GM23338 (cell line): ENCODE results near the gene CSPG5.

Experiments used
- CREB1 ChIP-seq: fragments of 250-450 bp; sonication (Bioruptor Pico); IDR thresholded peaks from 2 replicates; pipeline ENCODE4 v1.5.0; 2020; ENCODE audit warnings: low read depth, mild to moderate bottlenecking, moderate library complexity
- EZH2 ChIP-seq: fragments of 200-600 bp; sonication (generic); IDR thresholded peaks from one replicate; pipeline ENCODE4 v1.8.0; 2017; ENCODE audit warnings: antibody characterized with exemption, mild to moderate bottlenecking, low read depth; ENCODE audit not compliant: unreplicated experiment
- POLR2AphosphoS5 ChIP-seq: IDR thresholded peaks from 2 replicates; pipeline ENCODE4 v1.6.1; 2016; ENCODE audit warnings: antibody characterized with exemption, low read depth
- TF ChIP-seq, protein P1 (sequence below), 2 experiments: fragments of 200-600 bp in 1 of 2; sonication (generic) in 1 of 2; conservative IDR thresholded peaks; 2 replicates each; pipeline versions ENCODE4 v1.5.1 to v1.6.1; 2016 to 2017; ENCODE audit warnings: antibody characterized with exemption in 2 of 2, low read depth in 2 of 2, mild to moderate bottlenecking in 2 of 2, moderate library complexity in 1 of 2

DNA sequence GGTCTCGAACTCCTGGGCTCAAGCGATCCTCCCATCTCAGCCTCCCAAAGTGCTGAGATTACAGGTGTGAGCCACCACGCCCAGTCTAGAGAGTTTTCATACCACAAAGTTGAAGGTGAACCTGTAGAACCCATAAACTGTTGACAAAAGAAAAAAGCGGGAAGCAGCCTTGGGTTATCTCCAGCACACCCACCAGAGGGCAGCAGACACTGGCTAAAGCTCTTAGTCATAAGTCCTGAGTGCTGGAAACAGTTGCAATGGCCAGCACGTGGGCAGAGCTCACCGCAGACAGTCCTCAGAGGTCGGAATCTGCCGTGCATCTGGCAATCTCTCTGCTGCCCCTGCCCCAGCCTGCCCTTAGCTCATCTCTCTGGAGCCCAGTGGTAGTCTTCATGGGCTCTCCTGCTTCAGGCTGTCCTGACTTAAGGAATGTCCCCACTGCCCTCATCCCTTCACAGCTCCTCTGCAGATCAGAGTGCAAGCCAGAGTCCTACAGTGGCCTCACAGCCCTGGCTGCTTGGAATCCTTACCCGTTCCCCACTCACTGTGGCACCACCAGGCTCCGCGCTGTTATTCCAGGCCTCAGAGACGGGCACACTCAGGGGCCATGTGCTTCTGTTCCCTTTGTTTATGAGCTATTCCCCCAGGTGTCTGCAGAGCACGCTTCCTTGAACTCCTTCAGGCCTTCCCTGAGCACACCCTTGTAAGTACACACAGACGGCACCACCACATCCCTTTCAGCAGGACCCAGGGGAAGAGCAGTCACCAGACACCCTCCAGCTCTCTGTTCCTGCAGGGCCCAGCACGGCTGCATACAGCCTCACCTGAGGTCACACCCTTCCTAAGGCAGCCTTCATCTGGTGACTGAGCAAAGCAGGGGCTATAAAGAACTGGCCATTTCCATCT lies 56.3 kb downstream of the CSPG5 start:
- TF ChIP-seq, protein P1, sequence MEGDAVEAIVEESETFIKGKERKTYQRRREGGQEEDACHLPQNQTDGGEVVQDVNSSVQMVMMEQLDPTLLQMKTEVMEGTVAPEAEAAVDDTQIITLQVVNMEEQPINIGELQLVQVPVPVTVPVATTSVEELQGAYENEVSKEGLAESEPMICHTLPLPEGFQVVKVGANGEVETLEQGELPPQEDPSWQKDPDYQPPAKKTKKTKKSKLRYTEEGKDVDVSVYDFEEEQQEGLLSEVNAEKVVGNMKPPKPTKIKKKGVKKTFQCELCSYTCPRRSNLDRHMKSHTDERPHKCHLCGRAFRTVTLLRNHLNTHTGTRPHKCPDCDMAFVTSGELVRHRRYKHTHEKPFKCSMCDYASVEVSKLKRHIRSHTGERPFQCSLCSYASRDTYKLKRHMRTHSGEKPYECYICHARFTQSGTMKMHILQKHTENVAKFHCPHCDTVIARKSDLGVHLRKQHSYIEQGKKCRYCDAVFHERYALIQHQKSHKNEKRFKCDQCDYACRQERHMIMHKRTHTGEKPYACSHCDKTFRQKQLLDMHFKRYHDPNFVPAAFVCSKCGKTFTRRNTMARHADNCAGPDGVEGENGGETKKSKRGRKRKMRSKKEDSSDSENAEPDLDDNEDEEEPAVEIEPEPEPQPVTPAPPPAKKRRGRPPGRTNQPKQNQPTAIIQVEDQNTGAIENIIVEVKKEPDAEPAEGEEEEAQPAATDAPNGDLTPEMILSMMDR (conservative IDR thresholded peaks at IDR 0.05; ENCODE audit: low read depth in 2 of 2) = peak; percentile 89 to 97
- TF ChIP-seq POLR2AphosphoS5 (no peak), CREB1 (CRISPR knock-in tag) (no peak), EZH2 (no peak)
